Panc1 (cell line): ENCODE data around the gene DCBLD1. TPM values are rescaled to one million over a fixed set of nuclear protein-coding genes. Genes with fewer than 3 reads are reported as not detected.
A peak's percentile ranks its signal among the peaks of the same experiment; 100 is the strongest.

Experiments used
- ATAC-seq: fragments of 200-7000 bp; cut with Tn5 transposase; 2 replicates; pipeline ENCODE4 v1.9.1; 2020; ENCODE audit warnings: mild to moderate bottlenecking, moderate library complexity
- BruUV-seq: library from RNA; stranded (reverse); fragments of 400-500 nt; replicated peaks from 2 replicates; lab custom pipeline; 2021; lab: Mats Ljungman, UMichigan
- CTCF ChIA-PET: fragments of 300-600 bp; sonication (Branson Sonifier 250); formaldehyde crosslinking; loops from one replicate; lab custom pipeline; 2022; ENCODE audit warnings: antibody characterized with exemption; lab: Charles Lee
- POLR2A ChIA-PET: fragments of 300-600 bp; sonication (Branson Sonifier 250); formaldehyde crosslinking; loops from one replicate; lab custom pipeline; 2022; ENCODE audit warnings: antibody characterized with exemption; lab: Charles Lee
- DNase-seq: peaks from one replicate; pipeline ENCODE4 v3.0.0-alpha.2; 2010; ENCODE audit warnings: low read depth, low spot score
- H3K27ac ChIP-seq: 2 replicates; pipeline ENCODE4 v1.5.1; 2011; ENCODE audit warnings: mild to moderate bottlenecking, low read length, inconsistent platforms
- H3K27me3 ChIP-seq: fragments of 200-500 bp; sonication (Bioruptor generic); 2 replicates; pipeline ENCODE4 v1.6.0; 2014; ENCODE audit warnings: low read length, inconsistent platforms; ENCODE audit not compliant: control insufficient read depth, insufficient read depth
- H3K36me3 ChIP-seq: fragments of 200-500 bp; sonication (Bioruptor generic); 2 replicates; pipeline ENCODE4 v1.5.1; 2014; ENCODE audit warnings: inconsistent platforms, mild to moderate bottlenecking, low read length, moderate library complexity; ENCODE audit not compliant: control insufficient read depth, insufficient read depth
- H3K4me1 ChIP-seq: 2 replicates; pipeline ENCODE4 v1.5.1; 2011; ENCODE audit warnings: inconsistent platforms, mild to moderate bottlenecking, low read length, moderate library complexity; ENCODE audit not compliant: control insufficient read depth, insufficient read depth
- H3K4me3 ChIP-seq, 2 experiments: 2 replicates each; pipeline ENCODE4 v1.5.1; 2011 to 2012; ENCODE audit warnings: low read depth in 2 of 2, low read length in 2 of 2, mild to moderate bottlenecking in 2 of 2, inconsistent platforms in 1 of 2, moderate library complexity in 1 of 2
- H3K9me3 ChIP-seq: fragments of 200-500 bp; sonication (Bioruptor generic); 2 replicates; pipeline ENCODE4 v1.5.1; 2014; ENCODE audit warnings: low read depth, mild to moderate bottlenecking, inconsistent platforms, low read length, moderate library complexity; ENCODE audit not compliant: control insufficient read depth, insufficient read depth
- CTCF ChIP-seq: fragments of 450-650 bp; IDR thresholded peaks from 2 replicates; pipeline ENCODE4 v1.5.1; 2017; ENCODE audit warnings: mild to moderate bottlenecking
- POLR2AphosphoS5 ChIP-seq: IDR thresholded peaks from 2 replicates; pipeline ENCODE4 v1.6.1; 2012; ENCODE audit warnings: mild to moderate bottlenecking, low read depth, low read length, moderate library complexity
- REST ChIP-seq, 2 experiments: IDR thresholded peaks; 2 replicates each; pipeline ENCODE4 v1.6.1; 2011 to 2012; ENCODE audit warnings: low read depth in 2 of 2, control low read depth in 1 of 2, low read length in 1 of 2, mild to moderate bottlenecking in 1 of 2, moderate library complexity in 1 of 2; ENCODE audit not compliant: insufficient read depth in 1 of 2
- SIN3A ChIP-seq: IDR thresholded peaks from 2 replicates; pipeline ENCODE4 v1.6.1; 2012; ENCODE audit warnings: low read depth, mild to moderate bottlenecking, low read length, moderate library complexity, borderline replicate concordance; ENCODE audit not compliant: insufficient read depth
- TCF7L2 ChIP-seq: IDR thresholded peaks from 2 replicates; pipeline ENCODE4 v1.6.1; 2011; ENCODE audit warnings: mild to moderate bottlenecking, low read depth, low read length, inconsistent platforms
- in situ Hi-C: cut with HindIII; loops from 2 replicates; pipeline ENCODE4 v1.10.0; 2016; ENCODE audit warnings: low sequenced_read_pairs, low pct_unique_long_range_greater_than_20kb
- intact Hi-C: fragments of 100-400 bp; cut with micrococcal nuclease; formaldehyde crosslinking; loops from one replicate; pipeline ENCODE4 v1.10.0; 2022; ENCODE audit not compliant: unreplicated experiment
- total RNA-seq: library from RNA; stranded (reverse); gene quantifications from one replicate; pipeline ENCODE4 v1.2.1, GENCODE V29; 2021; ENCODE audit not compliant: unreplicated experiment

DCBLD1 gene
- total RNA-seq, 1 experiment from 2014 or later = 29.0 TPM

- in situ Hi-C loops = no loop called here
- Histone ChIP-seq H3K27ac (peak overlapping the region; percentile 92), H3K4me3 (no peak overlapping the region), H3K4me1 (peaks cover 79% of the 10 kb centered on the region), H3K9me3 (no peaks in the 10 kb centered on the region), H3K36me3 (no peaks in the 10 kb centered on the region), H3K27me3 (no peaks in the 10 kb centered on the region)
- ATAC-seq (no peak), DNase-seq (no peak)
- no TSS peak for BruUV-seq
- ChIA-PET CTCF (no interaction called here), POLR2A (interaction anchor here (1.1 kb wide), 1 partner anchor 10 kb away, joined by 4 read pairs; no protein-coding TSS in a partner anchor)
- TF ChIP-seq CTCF = no peak
- no peak for TF ChIP-seq SIN3A
- no peak for TF ChIP-seq POLR2AphosphoS5
- TF ChIP-seq REST (IDR thresholded peaks at IDR 0.05; ENCODE audit: insufficient read depth in 1 of 2, low read depth in 2 of 2, low read length in 1 of 2) = no peak
- no peak for TF ChIP-seq TCF7L2
- intact Hi-C loops = loop anchor here (5.0 kb wide), 1 partner anchor 54 kb away; no protein-coding TSS in a partner anchor
Observed at GRCh38 chr6:117493470-117493869, 11.0 kb downstream of the DCBLD1 start.

- intact Hi-C loops (loop anchor here (5.0 kb wide), 1 partner anchor 53 kb away; no protein-coding TSS in a partner anchor), in situ Hi-C loops (no loop called here)
- H3K27me3 ChIP-seq = no peaks in the 10 kb centered on the region
- H3K4me1 ChIP-seq = peaks cover 79% of the 10 kb centered on the region
- no peaks in the 10 kb centered on the region for H3K36me3 ChIP-seq
- no peaks in the 10 kb centered on the region for H3K9me3 ChIP-seq
- BruUV-seq = no TSS peak
- DNase-seq (no peak), ATAC-seq (no peak)
- H3K4me3 ChIP-seq = peak overlapping the region; percentile 11 to 38; a peak in 3 of 4 replicates
- H3K27ac ChIP-seq = peak overlapping the region; percentile 92
- CTCF ChIA-PET = no interaction called here
- POLR2A ChIA-PET = interaction anchor here (0.7 kb wide), 1 partner anchor 11 kb away, joined by 5 read pairs; no protein-coding TSS in a partner anchor
- TF ChIP-seq TCF7L2 = no peak
Observed at GRCh38 chr6:117494283-117494682, 11.8 kb downstream of the DCBLD1 start.

GRCh38 chr6:117494694-117495318, 12.3 kb downstream of the DCBLD1 start:
- ATAC-seq (peak; percentile 48), DNase-seq (no peak)
- ChIA-PET POLR2A (no interaction called here), CTCF (no interaction called here)
- intact Hi-C loops (loop anchor here (5.0 kb wide), 1 partner anchor 52 kb away; no protein-coding TSS in a partner anchor), in situ Hi-C loops (no loop called here)
- H3K36me3 ChIP-seq = no peaks in the 10 kb centered on the region
- TF ChIP-seq TCF7L2 (no peak), POLR2AphosphoS5 (no peak), REST (IDR thresholded peaks at IDR 0.05; ENCODE audit: insufficient read depth in 1 of 2, low read depth in 2 of 2, low read length in 1 of 2) (no peak), SIN3A (no peak), CTCF (no peak)
- no TSS peak for BruUV-seq
- H3K9me3 ChIP-seq = no peaks in the 10 kb centered on the region
- no peaks in the 10 kb centered on the region for H3K27me3 ChIP-seq
- peak overlapping the region; percentile 92 for H3K27ac ChIP-seq
- peak overlapping the region; percentile 11 to 38; a peak in 3 of 4 replicates for H3K4me3 ChIP-seq
- H3K4me1 ChIP-seq = peaks cover 79% of the 10 kb centered on the region
